GM12878 (cell line): Measurements from ENCODE around the gene NSL1. TPM values are rescaled to one million over a fixed set of nuclear protein-coding genes. Genes with fewer than 3 reads are reported as not detected.

ENCODE experiments used
- ATAC-seq: fragments of 200-7000 bp; cut with Tn5 transposase; 3 replicates; pipeline ENCODE4 v1.9.1; 2020; ENCODE audit warnings: mild to moderate bottlenecking, moderate library complexity
- BruUV-seq: library from RNA; stranded (reverse); fragments of 400-500 nt; replicated peaks from 2 replicates; lab custom pipeline; 2021; lab: Mats Ljungman, UMichigan
- CTCF ChIA-PET: fragments of 300-600 bp; sonication (Branson Sonifier 250); formaldehyde crosslinking; extraction: SDS; loops from one replicate; lab custom pipeline; 2021; ENCODE audit warnings: inconsistent platforms; lab: Yijun Ruan, JAX
- POLR2A ChIA-PET: fragments of 350-600 bp; formaldehyde crosslinking; extraction: SDS; loops from one replicate; lab custom pipeline; 2021; ENCODE audit warnings: inconsistent platforms; lab: Charles Lee
- RAD21 ChIA-PET: fragments of 300-600 bp; sonication (Branson Sonifier 250); formaldehyde crosslinking; loops from one replicate; lab custom pipeline; 2023; ENCODE audit warnings: antibody characterized with exemption; ENCODE audit not compliant: unreplicated experiment; lab: Charles Lee
- SMC1A ChIA-PET: fragments of 300-600 bp; sonication (Branson Sonifier 250); formaldehyde crosslinking; loops from one replicate; lab custom pipeline; 2023; ENCODE audit not compliant: unreplicated experiment, uncharacterized antibody; lab: Charles Lee
- DNase-seq: peaks from one replicate; pipeline ENCODE4 v3.0.0-alpha.2; 2011; ENCODE audit warnings: low read depth, low spot score
- FAIRE-seq: peaks from 3 replicates; lab custom pipeline; 2011; peaks lifted over from hg19 to GRCh38; lab: Jason Lieb, UNC
- H2AFZ ChIP-seq: 2 replicates; pipeline ENCODE4 v1.6.0; 2011; ENCODE audit warnings: low read depth, low read length, control low read depth; ENCODE audit not compliant: control insufficient read depth
- H3K27ac ChIP-seq: 2 replicates; pipeline ENCODE4 v1.5.1; 2011; ENCODE audit warnings: control low read depth; ENCODE audit not compliant: control insufficient read depth, insufficient read depth
- H3K27me3 ChIP-seq, 2 experiments: replicated peaks in 1 of 2; 2 replicates each; pipeline versions ENCODE4 v1.6.0 to v1.6.1; 2011; ENCODE audit warnings: low read length in 1 of 2; ENCODE audit not compliant: control insufficient read depth in 2 of 2, insufficient read depth in 2 of 2
- H3K36me3 ChIP-seq, 2 experiments: 2 replicates each; pipeline ENCODE4 v1.5.1; 2011; ENCODE audit warnings: low read length in 1 of 2; ENCODE audit not compliant: control insufficient read depth in 2 of 2, insufficient read depth in 2 of 2
- H3K4me1 ChIP-seq: 2 replicates; pipeline ENCODE4 v1.6.1; 2011; ENCODE audit warnings: mild to moderate bottlenecking, low read length, moderate library complexity, mixed read lengths; ENCODE audit not compliant: control insufficient read depth, insufficient read depth
- H3K4me2 ChIP-seq: 2 replicates; pipeline ENCODE4 v1.6.0; 2011; ENCODE audit warnings: control low read depth; ENCODE audit not compliant: control insufficient read depth, insufficient read depth
- H3K4me3 ChIP-seq: fragments of 200-600 bp; sonication (generic); 2 replicates; pipeline ENCODE4 v1.5.1; 2016
- H3K79me2 ChIP-seq: 2 replicates; pipeline ENCODE4 v1.6.0; 2011; ENCODE audit warnings: low read length; ENCODE audit not compliant: control insufficient read depth, insufficient read depth
- H3K9ac ChIP-seq: 2 replicates; pipeline ENCODE4 v1.8.0; 2011; ENCODE audit warnings: low read length, control low read depth, mixed read lengths; ENCODE audit not compliant: control insufficient read depth, insufficient read depth
- H3K9me3 ChIP-seq: replicated peaks from 3 replicates; pipeline ENCODE4 v1.5.1; 2011; ENCODE audit warnings: mild to moderate bottlenecking, low read length; ENCODE audit not compliant: control insufficient read depth, insufficient read depth
- H4K20me1 ChIP-seq: 2 replicates; pipeline ENCODE4 v1.6.0; 2011; ENCODE audit not compliant: control insufficient read depth, insufficient read depth
- CHD1 ChIP-seq: IDR thresholded peaks from 2 replicates; pipeline ENCODE4 v1.6.1; 2012; ENCODE audit warnings: low read depth, low read length, improper control_type of control experiment
- EGR1 ChIP-seq, 2 experiments: IDR thresholded peaks; 1 replicate in 1 of 2; 2 replicates in 1 of 2; pipeline ENCODE4 v1.6.1; 2011 to 2012; ENCODE audit warnings: low read depth in 2 of 2, low read length in 2 of 2, borderline replicate concordance in 1 of 2, mild to moderate bottlenecking in 1 of 2, moderate library complexity in 1 of 2
- HDAC6 ChIP-seq: fragments of 200-600 bp; sonication (generic); IDR thresholded peaks from one replicate; pipeline ENCODE4 v1.8.0; 2017; ENCODE audit warnings: antibody characterized with exemption; ENCODE audit not compliant: unreplicated experiment
- JUND ChIP-seq: IDR thresholded peaks from 2 replicates; pipeline ENCODE4 v1.6.1; 2012; ENCODE audit warnings: low read depth, mild to moderate bottlenecking, low read length, improper control_type of control experiment, moderate library complexity
- NFIC ChIP-seq: IDR thresholded peaks from 2 replicates; pipeline ENCODE4 v1.6.1; 2012; ENCODE audit warnings: low read depth, mild to moderate bottlenecking, inconsistent platforms, low read length, moderate library complexity
- NR2F1 ChIP-seq: fragments of 450-650 bp; conservative IDR thresholded peaks from 2 replicates; pipeline ENCODE4 v1.6.1; 2017; ENCODE audit warnings: mild to moderate bottlenecking
- SIX5 ChIP-seq: IDR thresholded peaks from 2 replicates; pipeline ENCODE4 v1.6.1; 2011; ENCODE audit warnings: mild to moderate bottlenecking, low read depth, low read length, moderate library complexity; ENCODE audit not compliant: severe bottlenecking
- WGBS: methylation state at CpG from one replicate; pipeline ENCODE4 v1.1.6; 2016; ENCODE audit warnings: low lambda C conversion rate; ENCODE audit not compliant: insufficient replicate concordance, insufficient coverage; ENCODE audit errors: missing lambda C conversion rate; 5-methylcytosine and 5-hydroxymethylcytosine counted together
- in situ Hi-C: fragments of 300-500 bp; cut with MboI; formaldehyde crosslinking; loops from 9 replicates; pipeline ENCODE4 v1.14.3; 2018; ENCODE audit warnings: mixed read lengths
- intact Hi-C: fragments of 100-400 bp; cut with micrococcal nuclease; formaldehyde crosslinking; loops from one replicate; pipeline ENCODE4 v1.14.2; 2022; ENCODE audit not compliant: unreplicated experiment
- polyA plus RNA-seq, 11 experiments: library from polyadenylated mRNA; depleted of rRNA in 4 of 11; unstranded in 6 of 11; stranded (reverse) in 5 of 11; fragments of >200 nt; fragmentation: Nextera tagmentation in 4 of 11; fragmentation: Illumina TruSeq in 1 of 11; extraction: Ambion mirVana in 4 of 11; extraction: Trizol in 1 of 11; gene quantifications; 1 replicate in 1 of 11; 2 replicates in 10 of 11; pipeline versions ENCODE4 v1.2.1 to v1.2.3, GENCODE V29; 2011 to 2016; ENCODE audit warnings: inconsistent platforms in 2 of 11, missing spikeins in 2 of 11, low read depth in 1 of 11
- total RNA-seq, 4 experiments: library from RNA; depleted of rRNA in 3 of 4; stranded (reverse); fragments of >200 nt in 3 of 4; fragmentation: Illumina TruSeq in 1 of 4; extraction: Trizol in 1 of 4; gene quantifications; 2 replicates each; pipeline versions ENCODE4 v1.2.1 to v1.2.3, GENCODE V29; 2013 to 2021
- TF ChIP-seq, protein P1 (sequence below): fragments of 450-650 bp; IDR thresholded peaks from 2 replicates; pipeline ENCODE4 v1.6.1; 2017; ENCODE audit warnings: low read depth, mild to moderate bottlenecking, moderate library complexity
- TF ChIP-seq, protein P2 (sequence below): IDR thresholded peaks from 2 replicates; pipeline ENCODE4 v1.6.1; 2011; ENCODE audit warnings: borderline replicate concordance, low read depth, mild to moderate bottlenecking, moderate library complexity, low read length; ENCODE audit not compliant: insufficient read depth, poor library complexity, severe bottlenecking
- TF ChIP-seq, protein P3 (sequence below): fragments of 450-650 bp; IDR thresholded peaks from 2 replicates; pipeline ENCODE4 v1.6.1; 2016; ENCODE audit warnings: mild to moderate bottlenecking

The NSL1 gene
- total and polyA plus RNA-seq, 10 of the 15 experiments (the other 5 are each of a cell fraction or from before 2014, with no cell fraction given): 36.7 to 74.2 (median 46.4) TPM

DNA sequence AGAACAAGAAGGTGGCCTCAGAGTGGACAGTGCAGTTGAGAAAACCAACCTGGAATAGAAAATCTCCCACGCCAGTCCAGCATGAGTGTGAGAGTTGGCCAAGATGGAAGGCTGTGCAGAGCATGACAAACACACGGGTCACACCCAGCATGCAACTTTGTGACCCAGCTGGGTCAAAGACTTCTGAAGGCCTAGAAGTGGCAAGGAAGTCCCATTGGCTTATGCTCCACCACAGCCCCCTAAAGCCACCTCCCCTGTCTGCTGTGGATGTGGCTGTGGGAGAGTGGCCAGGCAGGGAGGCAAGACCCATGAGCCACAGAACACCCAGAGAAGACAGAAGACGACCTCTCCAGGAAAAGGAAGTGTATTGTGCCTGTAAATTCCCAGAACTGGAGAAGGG is 105.5 kb downstream of the NSL1 start (continued):
- TF ChIP-seq NFIC (no peak), CHD1 (no peak), NR2F1 (no peak), JUND (no peak)
- TF ChIP-seq, protein P1, sequence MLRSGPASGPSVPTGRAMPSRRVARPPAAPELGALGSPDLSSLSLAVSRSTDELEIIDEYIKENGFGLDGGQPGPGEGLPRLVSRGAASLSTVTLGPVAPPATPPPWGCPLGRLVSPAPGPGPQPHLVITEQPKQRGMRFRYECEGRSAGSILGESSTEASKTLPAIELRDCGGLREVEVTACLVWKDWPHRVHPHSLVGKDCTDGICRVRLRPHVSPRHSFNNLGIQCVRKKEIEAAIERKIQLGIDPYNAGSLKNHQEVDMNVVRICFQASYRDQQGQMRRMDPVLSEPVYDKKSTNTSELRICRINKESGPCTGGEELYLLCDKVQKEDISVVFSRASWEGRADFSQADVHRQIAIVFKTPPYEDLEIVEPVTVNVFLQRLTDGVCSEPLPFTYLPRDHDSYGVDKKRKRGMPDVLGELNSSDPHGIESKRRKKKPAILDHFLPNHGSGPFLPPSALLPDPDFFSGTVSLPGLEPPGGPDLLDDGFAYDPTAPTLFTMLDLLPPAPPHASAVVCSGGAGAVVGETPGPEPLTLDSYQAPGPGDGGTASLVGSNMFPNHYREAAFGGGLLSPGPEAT: no peak
- TF ChIP-seq, protein P2, sequence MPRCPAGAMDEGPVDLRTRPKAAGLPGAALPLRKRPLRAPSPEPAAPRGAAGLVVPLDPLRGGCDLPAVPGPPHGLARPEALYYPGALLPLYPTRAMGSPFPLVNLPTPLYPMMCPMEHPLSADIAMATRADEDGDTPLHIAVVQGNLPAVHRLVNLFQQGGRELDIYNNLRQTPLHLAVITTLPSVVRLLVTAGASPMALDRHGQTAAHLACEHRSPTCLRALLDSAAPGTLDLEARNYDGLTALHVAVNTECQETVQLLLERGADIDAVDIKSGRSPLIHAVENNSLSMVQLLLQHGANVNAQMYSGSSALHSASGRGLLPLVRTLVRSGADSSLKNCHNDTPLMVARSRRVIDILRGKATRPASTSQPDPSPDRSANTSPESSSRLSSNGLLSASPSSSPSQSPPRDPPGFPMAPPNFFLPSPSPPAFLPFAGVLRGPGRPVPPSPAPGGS: no peak

DNA sequence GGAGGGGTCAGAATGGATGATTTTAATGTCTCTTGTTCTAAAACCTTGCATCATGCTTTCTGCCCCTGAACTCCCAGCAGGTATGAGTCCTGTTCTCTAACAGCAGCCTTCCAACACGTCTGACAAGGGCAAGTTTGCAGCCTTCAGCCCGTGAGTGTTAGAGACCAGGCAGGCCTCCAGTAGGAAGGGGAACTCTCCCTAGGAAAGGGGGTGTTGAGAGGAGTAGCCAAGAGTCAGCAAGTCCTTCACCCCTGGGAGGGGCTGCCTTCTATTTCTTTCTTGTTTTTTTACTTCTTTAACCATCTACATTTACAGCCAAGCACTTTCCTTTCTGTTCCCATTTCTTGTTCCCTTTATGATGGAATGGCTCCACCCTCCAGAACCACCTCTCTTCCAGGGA is 106.1 kb downstream of the NSL1 start:
- Histone ChIP-seq H3K4me2 (no peak overlapping the region), H3K27ac (no peak overlapping the region), H3K4me1 (peaks cover 42% of the 10 kb centered on the region), H2AFZ (no peak overlapping the region), H3K79me2 (no peaks in the 10 kb centered on the region), H3K4me3 (no peak overlapping the region), H3K36me3 (no peaks in the 10 kb centered on the region; a peak in 1 of 4 replicates), H3K27me3 (no peaks in the 10 kb centered on the region), H3K9me3 (no peaks in the 10 kb centered on the region), H4K20me1 (no peaks in the 10 kb centered on the region), H3K9ac (no peak overlapping the region)
- ATAC-seq: no peak
- 61% methylated on average over 2 of the region's 2 CpGs for WGBS
- no peak for FAIRE-seq
- ChIA-PET CTCF (no interaction called here), POLR2A (no interaction called here), RAD21 (no interaction called here), SMC1A (interaction anchor here (0.9 kb wide), 1 partner anchor 14 kb away, joined by 4 read pairs; no protein-coding TSS in a partner anchor)
- in situ Hi-C loops (no loop called here), intact Hi-C loops (no loop called here)
- no peak for DNase-seq
- BruUV-seq: no TSS peak
- TF ChIP-seq, protein P1: no peak
- TF ChIP-seq, protein P3, sequence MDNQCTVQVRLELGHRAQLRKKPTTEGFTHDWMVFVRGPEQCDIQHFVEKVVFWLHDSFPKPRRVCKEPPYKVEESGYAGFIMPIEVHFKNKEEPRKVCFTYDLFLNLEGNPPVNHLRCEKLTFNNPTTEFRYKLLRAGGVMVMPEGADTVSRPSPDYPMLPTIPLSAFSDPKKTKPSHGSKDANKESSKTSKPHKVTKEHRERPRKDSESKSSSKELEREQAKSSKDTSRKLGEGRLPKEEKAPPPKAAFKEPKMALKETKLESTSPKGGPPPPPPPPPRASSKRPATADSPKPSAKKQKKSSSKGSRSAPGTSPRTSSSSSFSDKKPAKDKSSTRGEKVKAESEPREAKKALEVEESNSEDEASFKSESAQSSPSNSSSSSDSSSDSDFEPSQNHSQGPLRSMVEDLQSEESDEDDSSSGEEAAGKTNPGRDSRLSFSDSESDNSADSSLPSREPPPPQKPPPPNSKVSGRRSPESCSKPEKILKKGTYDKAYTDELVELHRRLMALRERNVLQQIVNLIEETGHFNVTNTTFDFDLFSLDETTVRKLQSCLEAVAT: no peak
- TF ChIP-seq EGR1 (IDR thresholded peaks at IDR 0.05; ENCODE audit: borderline replicate concordance in 1 of 2, low read depth in 2 of 2, low read length in 2 of 2) (no peak), SIX5 (no peak), HDAC6 (no peak)
